Measurements from ENCODE around the gene CACNA1G. TPM values are rescaled to one million over a fixed set of nuclear protein-coding genes. Genes with fewer than 3 reads are reported as not detected.

CACNA1G gene
- 0.05 and 0.07 TPM in 2 replicates for total RNA-seq

DNA sequence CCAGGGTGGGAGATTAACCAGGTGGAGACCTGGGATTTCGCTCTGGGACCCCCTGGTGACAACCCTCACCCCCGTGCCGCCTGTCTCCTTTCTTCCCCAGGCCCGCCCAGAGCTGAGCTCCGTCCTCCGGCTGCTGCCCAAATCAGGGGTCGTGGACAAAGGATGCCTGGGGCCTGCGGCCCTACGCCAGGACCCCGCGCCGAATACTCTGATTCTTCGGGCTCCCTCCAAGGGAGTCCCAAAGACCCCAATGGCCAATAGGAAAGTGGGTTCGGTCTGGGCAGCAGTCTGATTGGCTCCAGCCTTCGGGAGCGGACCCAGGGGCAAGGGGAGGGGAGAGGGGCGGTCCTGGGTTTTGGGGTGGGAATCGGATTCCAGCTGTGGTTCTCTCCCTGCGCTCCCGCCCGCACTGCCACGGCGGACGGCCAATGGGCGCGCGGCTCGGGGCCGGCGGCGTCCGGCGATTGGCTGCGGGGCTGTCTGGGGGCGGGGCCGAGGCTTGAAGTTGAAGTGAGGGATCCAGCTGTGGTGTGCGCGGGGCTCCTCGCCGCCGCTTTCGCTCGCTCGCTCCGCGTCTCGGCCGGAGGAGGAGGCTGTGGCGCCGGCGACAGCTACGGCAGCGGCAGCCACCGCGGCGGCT is at the start of gene CACNA1G:
Gene CACNA1G (plus strand): TSS at position 531 of the 640 bp plus-strand sequence. CDS start 745 bp downstream, outside the sequence.
- Mint-ChIP-seq H3K9me3 (no peaks in the 10 kb centered on the region), H3K4me1 (ENCODE audit: low read depth) (peaks cover 11% of the 10 kb centered on the region), H3K27ac (no peak within 1 kb of the TSS), H3K36me3 (ENCODE audit: low read depth) (no peaks in the 10 kb centered on the region), H3K4me3 (peak within 1 kb of the TSS; percentile 70), H3K27me3 (ENCODE audit: insufficient read depth) (peaks cover 59% of the 10 kb centered on the region)
- intact Hi-C loops (cut with micrococcal nuclease) = loop anchor here (1.0 to 5.0 kb wide), 4 partner anchors 13 to 78 kb away; partner anchors contain the start of genes MYCBPAP and SPATA20
- peak; percentile 87 for DNase-seq (ENCODE audit: low spot score)

DNA sequence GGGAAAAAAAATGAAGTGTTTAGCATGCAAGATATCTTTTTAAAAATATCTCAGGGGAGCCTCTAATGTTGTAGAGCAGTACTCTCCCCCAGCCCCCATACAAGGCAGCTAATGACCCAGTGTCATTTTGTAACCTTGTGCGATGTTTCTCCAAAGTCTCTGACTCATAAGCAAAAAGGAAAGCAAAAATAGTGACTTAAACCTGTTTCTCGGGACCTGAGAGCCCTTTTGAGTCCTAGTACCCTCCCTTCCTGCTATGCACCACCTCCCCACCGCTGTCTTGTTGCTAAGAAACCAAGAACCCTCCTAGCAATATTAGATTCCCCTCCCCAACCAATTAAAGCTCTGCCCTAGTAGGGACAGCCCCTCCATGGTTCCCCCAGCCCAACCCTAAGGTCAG is 49.5 kb upstream of the CACNA1G start:
- peak; percentile 69 for DNase-seq (ENCODE audit: low spot score)
- Mint-ChIP-seq H3K27ac (peak overlapping the region; percentile 92), H3K4me1 (ENCODE audit: low read depth) (peaks cover 43% of the 10 kb centered on the region), H3K4me3 (peak overlapping the region; percentile 56), H3K36me3 (ENCODE audit: low read depth) (peaks cover 5% of the 10 kb centered on the region), H3K27me3 (ENCODE audit: insufficient read depth) (peaks cover 2% of the 10 kb centered on the region), H3K9me3 (no peaks in the 10 kb centered on the region)
- intact Hi-C loops (cut with micrococcal nuclease) = loop anchor here (1.0 kb wide), 2 partner anchors 29 to 31 kb away; no protein-coding TSS in a partner anchor

DNA sequence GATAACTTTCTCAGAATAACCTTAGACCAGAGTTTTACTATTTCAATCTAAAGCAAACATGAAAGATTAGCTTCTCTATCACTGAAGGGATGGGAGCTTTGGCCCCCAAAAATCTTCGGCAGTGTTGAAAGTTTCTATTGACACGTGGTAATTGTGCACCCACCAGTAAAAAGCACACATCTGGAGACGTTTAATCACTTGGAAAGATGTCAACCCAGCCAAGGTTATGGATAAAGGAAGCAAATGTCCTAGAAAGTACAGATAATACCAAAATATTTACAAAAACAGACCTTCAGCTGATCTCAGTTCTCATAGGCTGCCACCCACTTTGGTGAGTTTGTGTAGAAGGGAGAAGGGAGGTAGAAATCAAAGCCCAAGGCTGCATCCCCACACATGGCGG is 47.0 kb upstream of the CACNA1G start:
- peaks cover 5% of the 10 kb centered on the region for H3K36me3 Mint-ChIP-seq (ENCODE audit: low read depth)
- no peak overlapping the region for H3K27ac Mint-ChIP-seq
- intact Hi-C loops (cut with micrococcal nuclease) = no loop called here
- H3K4me1 Mint-ChIP-seq (ENCODE audit: low read depth) = peaks cover 50% of the 10 kb centered on the region
- H3K9me3 Mint-ChIP-seq = no peaks in the 10 kb centered on the region
- no peak for DNase-seq (ENCODE audit: low spot score)
- no peaks in the 10 kb centered on the region for H3K27me3 Mint-ChIP-seq (ENCODE audit: insufficient read depth)
- no peak overlapping the region for H3K4me3 Mint-ChIP-seq

DNA sequence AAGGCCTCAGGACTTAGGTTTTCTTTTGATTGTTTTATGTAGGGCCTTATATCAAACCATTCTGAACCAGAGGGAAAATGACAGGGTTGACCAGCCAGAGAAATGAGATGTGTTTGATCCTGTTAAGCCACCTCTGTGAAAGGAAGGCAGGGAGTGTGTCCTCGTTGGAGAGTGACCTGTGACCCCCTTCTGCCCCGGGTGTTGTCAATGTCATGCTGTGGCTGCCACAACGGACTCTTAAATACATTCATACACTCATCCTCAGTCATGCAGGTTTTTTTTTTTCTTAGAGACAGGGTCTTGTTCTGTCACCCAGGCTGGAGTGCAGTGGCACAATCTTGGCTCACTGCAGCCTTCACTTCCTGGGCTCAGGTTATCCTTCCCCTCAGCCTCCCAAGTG is 46.1 kb upstream of the CACNA1G start:
- H3K4me3 Mint-ChIP-seq = no peak overlapping the region
- intact Hi-C loops (cut with micrococcal nuclease) = no loop called here
- peaks cover 41% of the 10 kb centered on the region for H3K4me1 Mint-ChIP-seq (ENCODE audit: low read depth)
- no peak for DNase-seq (ENCODE audit: low spot score)
- peaks cover 5% of the 10 kb centered on the region for H3K36me3 Mint-ChIP-seq (ENCODE audit: low read depth)
- H3K27me3 Mint-ChIP-seq (ENCODE audit: insufficient read depth) = peaks cover 2% of the 10 kb centered on the region
- no peak overlapping the region for H3K27ac Mint-ChIP-seq
- H3K9me3 Mint-ChIP-seq = no peaks in the 10 kb centered on the region

DNA sequence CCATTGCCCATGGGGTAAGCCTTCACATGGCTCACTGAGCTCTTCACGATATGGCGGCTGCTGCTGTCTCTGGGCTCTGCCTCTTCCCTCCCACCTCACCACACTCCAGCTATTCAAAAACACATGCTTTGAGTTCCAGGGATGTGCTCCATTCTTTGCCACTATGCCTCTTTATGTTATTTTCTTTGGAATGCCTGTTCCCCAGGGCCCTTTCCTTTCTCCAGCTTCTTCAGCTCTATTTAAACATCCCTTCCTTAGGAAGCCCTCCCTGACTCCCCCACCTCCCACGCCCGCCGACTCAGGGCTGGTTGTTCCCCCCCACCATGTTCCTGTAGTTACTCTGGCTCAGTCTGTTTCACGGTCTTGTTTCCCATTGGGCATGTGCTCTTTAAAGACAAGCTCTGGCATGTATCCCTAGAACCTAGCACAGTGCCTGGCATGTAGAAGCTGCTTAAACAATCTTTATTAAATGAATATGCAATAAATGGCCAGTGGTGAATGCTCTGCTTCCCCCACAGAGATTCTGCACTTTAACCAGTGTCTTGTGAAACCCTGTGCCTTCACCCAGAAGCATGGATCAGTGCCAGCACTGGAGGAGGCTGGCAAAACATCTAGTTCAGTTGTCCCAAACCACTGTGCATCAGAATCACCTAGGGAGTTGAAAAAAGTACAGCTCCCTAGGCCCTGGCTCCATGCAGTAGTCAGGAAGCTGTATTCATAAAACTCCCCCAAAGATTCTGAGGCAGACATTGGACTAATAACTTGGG is 45.4 kb upstream of the CACNA1G start:
- H3K36me3 Mint-ChIP-seq (ENCODE audit: low read depth) = peaks cover 2% of the 10 kb centered on the region
- intact Hi-C loops (cut with micrococcal nuclease) = no loop called here
- peaks cover 34% of the 10 kb centered on the region for H3K4me1 Mint-ChIP-seq (ENCODE audit: low read depth)
- H3K4me3 Mint-ChIP-seq = no peak overlapping the region
- DNase-seq (ENCODE audit: low spot score) = no peak
- no peaks in the 10 kb centered on the region for H3K9me3 Mint-ChIP-seq
- H3K27ac Mint-ChIP-seq = no peak overlapping the region
- peaks cover 2% of the 10 kb centered on the region for H3K27me3 Mint-ChIP-seq (ENCODE audit: insufficient read depth)

DNA sequence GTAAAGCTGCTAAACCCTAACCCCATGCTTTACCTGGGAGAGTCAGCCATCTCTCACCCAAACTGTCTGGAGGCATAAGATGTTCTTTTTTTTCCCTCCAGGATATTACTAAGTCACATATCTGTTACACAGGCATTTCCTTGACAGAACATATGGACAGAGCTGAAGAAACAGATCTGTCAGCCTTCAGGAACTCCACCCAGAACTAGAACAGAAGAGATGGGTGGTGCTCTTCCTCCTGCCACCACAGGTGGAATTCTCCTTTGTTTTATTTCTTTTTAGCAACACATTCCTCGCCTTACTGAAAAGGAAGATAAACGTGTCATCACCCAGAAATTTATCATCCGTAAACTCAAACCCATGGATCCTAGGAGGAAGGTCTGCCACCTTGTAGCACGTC is 43.5 kb upstream of the CACNA1G start:
- Mint-ChIP-seq H3K27ac (no peak overlapping the region), H3K4me1 (ENCODE audit: low read depth) (peaks cover 17% of the 10 kb centered on the region), H3K36me3 (ENCODE audit: low read depth) (peaks cover 2% of the 10 kb centered on the region), H3K9me3 (no peaks in the 10 kb centered on the region), H3K27me3 (ENCODE audit: insufficient read depth) (peaks cover 2% of the 10 kb centered on the region), H3K4me3 (no peak overlapping the region)
- no peak for DNase-seq (ENCODE audit: low spot score)
- intact Hi-C loops (cut with micrococcal nuclease) = no loop called here

DNA sequence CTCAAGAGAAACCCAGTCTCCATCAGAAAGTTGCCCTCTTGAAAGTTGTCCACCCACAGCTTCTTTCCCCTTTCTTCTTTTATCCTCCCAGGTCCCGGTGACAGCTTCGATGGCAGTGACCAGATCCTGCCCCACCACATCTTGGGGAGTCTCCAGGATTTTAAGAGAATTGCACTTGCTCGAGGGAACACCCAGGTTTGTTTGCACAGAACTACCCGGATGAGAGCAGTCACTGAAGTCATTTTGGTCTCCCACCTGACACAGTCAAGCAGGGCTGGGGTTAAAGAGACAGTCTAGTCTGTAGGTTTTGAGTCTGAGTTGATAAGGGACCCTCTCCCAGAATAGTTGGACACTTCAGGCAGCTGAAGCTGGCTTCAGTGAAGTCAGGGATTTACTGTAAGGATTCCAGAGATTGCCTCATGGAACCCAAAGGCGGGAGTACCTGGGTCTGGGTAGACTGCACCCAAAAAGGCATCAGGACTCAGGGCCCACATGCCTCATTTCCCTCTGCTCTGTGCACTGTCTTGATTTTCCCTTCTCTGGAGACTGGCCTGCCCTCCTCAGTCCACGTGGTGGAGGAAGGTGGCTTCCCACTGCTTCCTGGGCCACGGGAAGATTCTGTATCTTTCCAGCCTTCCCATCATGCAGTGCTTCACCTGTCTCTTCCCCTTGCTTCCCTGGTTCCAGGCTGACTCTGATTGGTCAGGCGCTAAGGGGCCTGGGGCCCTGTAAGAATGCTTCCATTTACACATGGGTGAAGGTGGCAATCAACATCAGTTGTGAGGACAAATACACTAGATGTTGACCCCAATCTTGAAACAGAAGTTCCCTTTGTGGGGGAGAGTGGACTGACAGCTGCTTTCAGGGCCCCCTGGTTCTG is 42.8 kb upstream of the CACNA1G start:
- Mint-ChIP-seq H3K27me3 (ENCODE audit: insufficient read depth) (peaks cover 2% of the 10 kb centered on the region), H3K36me3 (ENCODE audit: low read depth) (peaks cover 2% of the 10 kb centered on the region), H3K4me3 (no peak overlapping the region), H3K4me1 (ENCODE audit: low read depth) (peaks cover 13% of the 10 kb centered on the region), H3K27ac (no peak overlapping the region), H3K9me3 (no peaks in the 10 kb centered on the region)
- intact Hi-C loops (cut with micrococcal nuclease) = no loop called here
- DNase-seq (ENCODE audit: low spot score) = no peak

DNA sequence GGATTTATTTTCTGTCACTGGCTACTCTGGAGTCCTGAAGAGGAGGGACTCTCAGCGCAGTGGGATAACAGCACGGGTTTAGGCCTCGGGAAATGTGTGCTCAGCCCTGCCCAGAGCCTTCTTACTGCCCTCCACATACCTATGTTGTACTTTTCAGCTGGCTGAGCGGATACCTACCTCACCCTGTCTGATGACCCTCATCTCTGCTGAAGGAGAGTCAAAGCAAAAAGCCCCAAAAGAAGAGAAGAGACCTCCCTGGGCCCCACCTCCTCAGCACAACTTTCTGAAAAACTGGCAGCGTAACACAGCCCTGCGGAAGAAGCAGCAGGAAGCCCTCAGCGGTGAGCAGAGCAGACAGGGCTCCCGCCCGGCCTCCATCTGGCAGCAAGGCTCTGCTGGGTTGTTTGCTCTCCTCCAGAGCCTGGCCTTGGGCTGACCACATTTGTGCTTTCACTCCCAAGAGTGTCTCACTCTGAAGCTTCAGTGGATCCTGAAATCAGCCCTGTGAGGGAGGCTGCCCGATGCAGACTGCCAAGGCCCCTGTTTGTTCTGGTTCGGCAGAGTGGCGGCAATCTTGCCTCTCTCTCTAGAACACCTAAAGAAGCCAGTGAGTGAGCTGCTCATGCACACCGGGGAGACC is 42.0 kb upstream of the CACNA1G start:
- H3K27ac Mint-ChIP-seq = no peak overlapping the region
- intact Hi-C loops (cut with micrococcal nuclease) = no loop called here
- DNase-seq (ENCODE audit: low spot score) = no peak
- peaks cover 2% of the 10 kb centered on the region for H3K36me3 Mint-ChIP-seq (ENCODE audit: low read depth)
- no peaks in the 10 kb centered on the region for H3K9me3 Mint-ChIP-seq
- H3K27me3 Mint-ChIP-seq (ENCODE audit: insufficient read depth) = peaks cover 2% of the 10 kb centered on the region
- H3K4me3 Mint-ChIP-seq = no peak overlapping the region
- peaks cover 13% of the 10 kb centered on the region for H3K4me1 Mint-ChIP-seq (ENCODE audit: low read depth)

DNA sequence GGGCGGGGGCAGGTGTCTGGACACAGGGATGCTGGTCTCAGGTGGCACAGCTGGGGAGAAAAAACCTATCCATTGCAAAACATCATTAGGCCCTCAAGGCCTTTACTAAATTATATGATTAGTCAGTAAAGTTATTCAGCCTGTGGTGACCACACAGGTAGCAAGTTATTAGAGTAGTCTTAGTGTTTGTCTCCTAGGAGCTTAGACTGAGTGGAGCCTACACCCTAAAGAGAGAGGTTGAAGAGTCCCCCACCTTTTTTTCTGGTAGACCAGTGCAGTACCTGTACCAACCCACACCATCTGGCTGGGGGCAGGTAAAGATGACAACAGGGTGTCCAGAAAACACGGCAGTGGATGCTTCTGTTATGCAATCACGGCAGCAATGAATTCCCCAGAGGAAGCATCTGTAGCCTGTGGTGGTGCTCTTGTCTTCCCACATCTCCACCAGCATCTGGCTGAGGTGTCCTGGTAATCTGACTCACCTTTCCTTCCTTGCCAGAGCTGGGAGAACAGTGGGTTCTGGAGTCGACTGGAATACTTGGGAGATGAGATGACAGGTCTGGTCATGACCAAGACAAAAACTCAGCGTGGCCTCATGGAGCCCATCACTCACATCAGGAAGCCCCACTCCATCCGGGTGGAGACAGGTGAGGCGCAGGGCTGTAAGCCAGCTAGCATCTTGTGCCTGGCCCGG is 41.2 kb upstream of the CACNA1G start:
- intact Hi-C loops (cut with micrococcal nuclease) = no loop called here
- H3K4me3 Mint-ChIP-seq = no peak overlapping the region

DNA sequence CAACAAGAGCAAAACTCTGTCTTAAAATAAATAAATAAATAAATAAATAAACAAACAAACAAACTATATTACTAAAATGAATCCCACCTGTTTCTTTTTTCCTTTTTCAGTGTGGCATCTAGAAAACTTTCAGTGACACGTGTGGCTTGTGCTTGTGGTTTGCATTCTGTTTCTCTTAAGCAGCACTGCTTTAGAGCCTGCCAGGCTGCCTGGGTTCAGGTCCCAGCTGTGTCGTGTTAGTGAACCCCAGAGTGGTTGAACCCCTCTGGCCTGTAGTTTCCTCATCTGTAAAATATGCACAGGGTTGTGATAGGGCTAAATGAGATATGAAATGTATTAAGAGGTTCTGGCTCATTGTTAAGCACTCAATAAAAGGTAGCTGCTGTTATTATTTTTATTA is 40.0 kb upstream of the CACNA1G start:
- Mint-ChIP-seq H3K27ac (no peak overlapping the region), H3K9me3 (no peaks in the 10 kb centered on the region), H3K36me3 (ENCODE audit: low read depth) (no peaks in the 10 kb centered on the region), H3K27me3 (ENCODE audit: insufficient read depth) (peaks cover 4% of the 10 kb centered on the region), H3K4me3 (no peak overlapping the region), H3K4me1 (ENCODE audit: low read depth) (peaks cover 13% of the 10 kb centered on the region)
- DNase-seq (ENCODE audit: low spot score) = no peak
- intact Hi-C loops (cut with micrococcal nuclease) = no loop called here

More for the DNA sequence above, 41.2 kb upstream of the CACNA1G start:
- H3K9me3 Mint-ChIP-seq = no peaks in the 10 kb centered on the region
- no peak overlapping the region for H3K27ac Mint-ChIP-seq
- DNase-seq (ENCODE audit: low spot score) = no peak
- H3K27me3 Mint-ChIP-seq (ENCODE audit: insufficient read depth) = peaks cover 2% of the 10 kb centered on the region
- H3K4me1 Mint-ChIP-seq (ENCODE audit: low read depth) = peaks cover 13% of the 10 kb centered on the region
- H3K36me3 Mint-ChIP-seq (ENCODE audit: low read depth) = peaks cover 2% of the 10 kb centered on the region

DNA sequence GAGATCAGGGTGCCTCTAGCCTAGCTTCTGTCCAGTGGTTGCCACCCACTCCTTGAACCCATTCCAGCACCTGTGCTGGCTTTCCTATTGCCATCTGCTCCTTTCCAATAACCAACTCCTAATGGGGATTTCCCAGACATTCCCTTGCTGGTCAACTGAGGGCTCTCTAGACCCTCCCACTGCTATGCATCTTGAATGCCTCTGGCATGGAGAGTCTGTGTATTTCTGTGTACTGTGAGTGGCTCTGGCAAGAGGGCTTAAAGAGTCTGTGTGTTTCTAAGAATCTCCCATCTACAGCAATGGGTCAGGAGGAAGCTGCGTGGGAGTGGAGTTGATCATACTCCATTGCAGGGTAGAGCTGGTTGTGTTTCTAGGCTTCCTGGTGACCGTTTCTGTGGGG is 39.0 kb upstream of the CACNA1G start:
- H3K27ac Mint-ChIP-seq = no peak overlapping the region
- H3K36me3 Mint-ChIP-seq (ENCODE audit: low read depth) = no peaks in the 10 kb centered on the region
- intact Hi-C loops (cut with micrococcal nuclease) = no loop called here
- H3K9me3 Mint-ChIP-seq = no peaks in the 10 kb centered on the region
- H3K4me1 Mint-ChIP-seq (ENCODE audit: low read depth) = peaks cover 11% of the 10 kb centered on the region
- DNase-seq (ENCODE audit: low spot score) = no peak
- H3K27me3 Mint-ChIP-seq (ENCODE audit: insufficient read depth) = peaks cover 4% of the 10 kb centered on the region
- no peak overlapping the region for H3K4me3 Mint-ChIP-seq

DNA sequence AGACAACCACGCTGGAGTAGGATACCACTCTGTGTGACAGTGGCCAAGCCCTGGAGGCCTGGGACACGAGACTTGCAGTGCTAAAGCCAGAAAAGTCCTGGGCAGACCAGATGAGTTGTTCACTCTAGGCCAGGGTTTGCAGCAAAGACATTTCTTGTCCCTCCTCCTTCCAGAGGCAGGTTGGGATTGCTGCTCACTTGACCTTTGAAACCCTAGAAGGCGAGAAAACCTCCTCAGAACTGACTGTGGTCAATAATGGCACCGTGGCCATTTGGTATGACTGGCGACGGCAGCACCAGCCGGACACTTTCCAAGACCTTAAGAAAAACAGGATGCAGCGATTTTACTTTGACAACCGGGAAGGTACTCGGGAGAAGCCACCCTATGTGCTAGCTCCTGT is 37.7 kb upstream of the CACNA1G start:
- Mint-ChIP-seq H3K36me3 (ENCODE audit: low read depth) (no peaks in the 10 kb centered on the region), H3K4me3 (no peak overlapping the region), H3K9me3 (no peaks in the 10 kb centered on the region), H3K4me1 (ENCODE audit: low read depth) (no peaks in the 10 kb centered on the region), H3K27ac (no peak overlapping the region), H3K27me3 (ENCODE audit: insufficient read depth) (peaks cover 4% of the 10 kb centered on the region)
- intact Hi-C loops (cut with micrococcal nuclease) = no loop called here
- no peak for DNase-seq (ENCODE audit: low spot score)
